ENCODE measurements around the gene NKIRAS2. TPM values are rescaled to one million over a fixed set of nuclear protein-coding genes. Genes with fewer than 3 reads are reported as not detected.

The NKIRAS2 gene
- polyA plus RNA-seq, 1 donor (not counting 4 experiments of a cell fraction or from before 2014, with no cell fraction given): 26.3 TPM

DNA sequence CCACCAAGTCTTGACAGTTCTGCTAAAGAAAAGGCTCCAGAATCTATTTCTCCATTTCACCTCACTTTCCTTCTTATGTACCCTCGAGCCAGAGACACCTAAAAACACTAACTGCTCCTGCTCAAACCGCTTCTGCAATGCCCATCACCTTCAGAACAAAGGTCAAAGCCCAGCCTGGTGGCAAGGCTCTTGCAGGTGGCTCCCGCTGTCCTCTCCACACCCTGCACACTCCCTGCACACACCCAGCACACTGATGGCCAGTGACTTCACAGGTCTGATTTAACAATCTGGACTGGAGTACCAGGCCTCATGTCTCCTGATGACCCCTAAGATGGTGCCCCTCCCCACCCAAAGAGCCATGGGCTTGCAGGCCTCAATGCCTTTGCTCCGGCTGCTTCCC is 40.3 kb downstream of the NKIRAS2 start:
- Histone ChIP-seq H3K4me3 (ENCODE audit: control insufficient read depth in 2 of 3, extremely low read depth in 1 of 3, insufficient read depth in 2 of 3, low read depth in 1 of 3, low read length in 3 of 3) (no peak overlapping the region), H3K27me3 (ENCODE audit: control insufficient read depth, extremely low read depth, insufficient read depth, low read length) (peaks cover under 1% of the 10 kb centered on the region), H4K20me1 (ENCODE audit: control insufficient read depth, extremely low read depth, insufficient read depth, low read length) (no peaks in the 10 kb centered on the region), H3K4me2 (ENCODE audit: control insufficient read depth, extremely low read depth, insufficient read depth, low read depth, low read length) (no peak overlapping the region), H3K9me3 (ENCODE audit: control insufficient read depth, low read depth, low read length) (no peaks in the 10 kb centered on the region), H3K4me1 (ENCODE audit: control insufficient read depth, extremely low read depth, insufficient read depth, low read length) (no peaks in the 10 kb centered on the region), H3K9ac (ENCODE audit: control insufficient read depth, extremely low read depth, insufficient read depth, low read length) (no peak overlapping the region), H3K79me2 (ENCODE audit: control insufficient read depth, insufficient read depth, low read length) (no peaks in the 10 kb centered on the region), H3K9me1 (ENCODE audit: control insufficient read depth, extremely low read depth, insufficient read depth, low read length) (no peaks in the 10 kb centered on the region), H3K27ac (ENCODE audit: control insufficient read depth, insufficient read depth, low read length) (no peak overlapping the region), H3K36me3 (ENCODE audit: control insufficient read depth in 2 of 2, extremely low read depth in 1 of 2, insufficient read depth in 2 of 2, low read length in 2 of 2) (no peaks in the 10 kb centered on the region), H2AFZ (ENCODE audit: control insufficient read depth, low read length) (no peak overlapping the region)
- TF ChIP-seq CTCF (optimal IDR thresholded peaks at IDR 0.05 in 1 of 3, IDR thresholded peaks at IDR 0.05 in 1 of 3, conservative IDR thresholded peaks at IDR 0.05 in 1 of 3; ENCODE audit: extremely low read depth in 1 of 3, insufficient read depth in 2 of 3, low read length in 3 of 3) (no peak), EZH2 (IDR thresholded peaks at IDR 0.05; ENCODE audit: low read length) (no peak)
- FAIRE-seq: no peak
- dilution Hi-C loops (cut with MboI; ENCODE audit: extremely low pct_ligation_motif_present, low sequenced_read_pairs): no loop called here
- no peak for DNase-seq (ENCODE audit: low read depth, low spot score)

DNA sequence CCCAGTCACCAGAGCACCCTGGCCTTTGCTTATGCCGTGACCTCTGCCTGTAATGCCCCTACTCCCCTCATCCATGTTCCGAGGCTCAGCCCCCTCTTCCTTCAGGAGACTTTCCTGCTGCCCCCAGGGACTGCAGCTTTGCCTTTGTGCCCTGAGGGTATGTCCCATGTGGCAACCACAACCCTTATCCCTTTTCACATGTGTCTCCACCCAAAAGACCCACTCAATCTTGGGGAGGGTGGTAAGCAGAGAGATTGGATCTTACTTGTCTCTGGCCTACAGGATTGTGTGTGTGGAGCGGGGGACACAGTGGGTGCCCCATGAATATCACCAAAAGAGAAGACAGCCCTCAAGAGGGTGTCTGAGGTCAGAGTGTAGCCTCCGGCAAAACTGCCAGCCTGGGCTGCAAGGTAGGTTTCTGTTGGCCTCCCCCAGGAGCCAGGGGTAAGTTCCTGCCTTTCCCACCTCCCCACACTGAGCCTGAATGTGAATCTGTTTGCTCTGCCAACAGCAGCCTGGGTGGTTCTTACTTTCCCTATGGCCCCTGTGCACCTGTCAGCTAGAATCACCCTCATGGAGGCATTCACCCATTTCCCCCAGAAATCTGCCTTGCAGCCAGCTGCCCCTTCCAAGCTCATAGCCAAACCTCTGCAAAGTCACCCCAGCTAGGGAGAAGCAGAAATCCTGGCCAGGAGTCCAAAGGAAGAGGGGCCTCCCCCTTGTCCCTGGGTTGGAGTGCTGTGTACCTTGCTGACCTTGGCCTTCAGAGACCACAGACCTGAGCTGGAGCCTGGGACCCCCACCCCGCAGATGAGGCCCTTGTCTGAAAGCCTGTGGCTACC is 42.0 kb downstream of the NKIRAS2 start:
- Histone ChIP-seq H2AFZ (ENCODE audit: control insufficient read depth, low read length) (no peak overlapping the region), H3K4me3 (ENCODE audit: control insufficient read depth in 2 of 3, extremely low read depth in 1 of 3, insufficient read depth in 2 of 3, low read depth in 1 of 3, low read length in 3 of 3) (no peak overlapping the region), H3K27ac (ENCODE audit: control insufficient read depth, insufficient read depth, low read length) (no peak overlapping the region), H3K27me3 (ENCODE audit: control insufficient read depth, extremely low read depth, insufficient read depth, low read length) (no peaks in the 10 kb centered on the region), H3K9me3 (ENCODE audit: control insufficient read depth, low read depth, low read length) (no peaks in the 10 kb centered on the region), H4K20me1 (ENCODE audit: control insufficient read depth, extremely low read depth, insufficient read depth, low read length) (no peaks in the 10 kb centered on the region), H3K4me2 (ENCODE audit: control insufficient read depth, extremely low read depth, insufficient read depth, low read depth, low read length) (no peak overlapping the region), H3K4me1 (ENCODE audit: control insufficient read depth, extremely low read depth, insufficient read depth, low read length) (no peaks in the 10 kb centered on the region), H3K79me2 (ENCODE audit: control insufficient read depth, insufficient read depth, low read length) (no peaks in the 10 kb centered on the region), H3K9me1 (ENCODE audit: control insufficient read depth, extremely low read depth, insufficient read depth, low read length) (no peaks in the 10 kb centered on the region), H3K9ac (ENCODE audit: control insufficient read depth, extremely low read depth, insufficient read depth, low read length) (no peak overlapping the region), H3K36me3 (ENCODE audit: control insufficient read depth in 2 of 2, extremely low read depth in 1 of 2, insufficient read depth in 2 of 2, low read length in 2 of 2) (no peaks in the 10 kb centered on the region)
- no peak for DNase-seq (ENCODE audit: low read depth, low spot score)
- TF ChIP-seq EZH2 (IDR thresholded peaks at IDR 0.05; ENCODE audit: low read length) (no peak), CTCF (optimal IDR thresholded peaks at IDR 0.05 in 1 of 3, IDR thresholded peaks at IDR 0.05 in 1 of 3, conservative IDR thresholded peaks at IDR 0.05 in 1 of 3; ENCODE audit: extremely low read depth in 1 of 3, insufficient read depth in 2 of 3, low read length in 3 of 3) (no peak)
- no peak for FAIRE-seq
- dilution Hi-C loops (cut with MboI; ENCODE audit: extremely low pct_ligation_motif_present, low sequenced_read_pairs): no loop called here
